IgD-negative memory B cell (primary cell): ENCODE measurements around the gene KRT27. TPM values are rescaled to one million over a fixed set of nuclear protein-coding genes. Genes with fewer than 3 reads are reported as not detected.

ENCODE experiments used
- H3K27ac Mint-ChIP-seq, 3 donors: one replicate each; pipeline ENCODE4 v1.8.0; 2020 to 2022; ENCODE audit warnings: mild to moderate bottlenecking in 3 of 3, mixed read lengths in 3 of 3, moderate library complexity in 1 of 3
- H3K27me3 Mint-ChIP-seq: one replicate; pipeline ENCODE4 v1.8.0; 2021; ENCODE audit warnings: mixed read lengths
- H3K36me3 Mint-ChIP-seq: one replicate; pipeline ENCODE4 v1.8.0; 2020; ENCODE audit warnings: mild to moderate bottlenecking, mixed read lengths
- H3K4me1 Mint-ChIP-seq, 3 donors: one replicate each; pipeline ENCODE4 v1.8.0; 2020 to 2022; ENCODE audit warnings: mixed read lengths in 3 of 3, mild to moderate bottlenecking in 1 of 3
- H3K4me3 Mint-ChIP-seq, 4 donors: one replicate each; pipeline ENCODE4 v1.8.0; 2020 to 2022; ENCODE audit warnings: mild to moderate bottlenecking in 4 of 4, mixed read lengths in 4 of 4, moderate library complexity in 3 of 4
- H3K9me3 Mint-ChIP-seq, 3 donors: one replicate each; pipeline ENCODE4 v1.8.0; 2020 to 2021; ENCODE audit warnings: mixed read lengths in 3 of 3, mild to moderate bottlenecking in 1 of 3
- polyA plus RNA-seq: library from polyadenylated mRNA; unstranded; fragments of 300-500 nt; fragmentation: Illumina TruSeq; gene quantifications from one replicate; pipeline ENCODE4 v1.2.3, GENCODE V29; 2021

Gene KRT27
- polyA plus RNA-seq = not detected

- H3K4me1 Mint-ChIP-seq = peaks cover 0 to 2% (median 0%) of the 10 kb centered on the region in 3 donors
- H3K27me3 Mint-ChIP-seq = peaks cover 32% of the 10 kb centered on the region
- peaks cover 2% of the 10 kb centered on the region for H3K36me3 Mint-ChIP-seq
- H3K27ac Mint-ChIP-seq = no peak within 1 kb of the TSS
- H3K4me3 Mint-ChIP-seq = peak within 1 kb of the TSS in 1 of 4 donors; percentile 78
- H3K9me3 Mint-ChIP-seq = no peaks in the 10 kb centered on the region
Measured at GRCh38 chr17:40782450-40782849, at the start of gene KRT27. KRT27 (minus strand) TSS chr17:40782550; CDS start chr17:40782493, 57 bp downstream.

- H3K4me1 Mint-ChIP-seq = peaks cover 0 to 4% (median 0%) of the 10 kb centered on the region in 3 donors
- peaks cover 1% of the 10 kb centered on the region for H3K27me3 Mint-ChIP-seq
- no peak overlapping the region for H3K27ac Mint-ChIP-seq
- H3K9me3 Mint-ChIP-seq = peaks cover 0 to 5% (median 0%) of the 10 kb centered on the region in 3 donors
- peaks cover 8% of the 10 kb centered on the region for H3K36me3 Mint-ChIP-seq
- no peak overlapping the region for H3K4me3 Mint-ChIP-seq
Measured at GRCh38 chr17:40830085-40830776, 47.9 kb upstream of the KRT27 start.

GRCh38 chr17:40828454-40829044 lies 46.2 kb upstream of the KRT27 start:
- Mint-ChIP-seq H3K4me1 (peaks cover 0 to 6% (median 4%) of the 10 kb centered on the region in 3 donors), H3K36me3 (peaks cover 8% of the 10 kb centered on the region), H3K27ac (peak overlapping the region in 1 of 3 donors; percentile 55), H3K9me3 (peaks cover 0 to 5% (median 0%) of the 10 kb centered on the region in 3 donors), H3K4me3 (no peak overlapping the region), H3K27me3 (peaks cover 1% of the 10 kb centered on the region)

GRCh38 chr17:40827746-40828453 lies 45.5 kb upstream of the KRT27 start:
- H3K27me3 Mint-ChIP-seq = peaks cover 1% of the 10 kb centered on the region
- H3K4me1 Mint-ChIP-seq = peaks cover 0 to 6% (median 4%) of the 10 kb centered on the region in 3 donors
- peak overlapping the region in 1 of 3 donors; percentile 55 for H3K27ac Mint-ChIP-seq
- H3K36me3 Mint-ChIP-seq = peaks cover 8% of the 10 kb centered on the region
- peak overlapping the region in 1 of 4 donors; percentile 49 for H3K4me3 Mint-ChIP-seq
- H3K9me3 Mint-ChIP-seq = peaks cover 0 to 5% (median 0%) of the 10 kb centered on the region in 3 donors

GRCh38 chr17:40825599-40825998 lies 43.2 kb upstream of the KRT27 start:
- Mint-ChIP-seq H3K9me3 (peaks cover 0 to 5% (median 0%) of the 10 kb centered on the region in 3 donors), H3K4me3 (no peak overlapping the region), H3K4me1 (peaks cover 0 to 6% (median 6%) of the 10 kb centered on the region in 3 donors), H3K36me3 (peaks cover 8% of the 10 kb centered on the region), H3K27me3 (peaks cover 1% of the 10 kb centered on the region), H3K27ac (no peak overlapping the region)

- H3K27ac Mint-ChIP-seq = no peak overlapping the region
Measured at GRCh38 chr17:40824015-40824832, 41.9 kb upstream of the KRT27 start.

GRCh38 chr17:40822132-40822812 lies 39.9 kb upstream of the KRT27 start, which contains the start of gene KRT10:
KRT10 (minus strand) TSS chr17:40822614; CDS start chr17:40822585, 29 bp downstream.
- Mint-ChIP-seq H3K9me3 (peaks cover 2 to 4% (median 2%) of the 10 kb centered on the region in 3 donors), H3K4me3 (peak within 1 kb of the TSS in 1 of 4 donors; percentile 63), H3K27ac (peak within 1 kb of the TSS in 1 of 3 donors; percentile 70), H3K36me3 (peaks cover 6% of the 10 kb centered on the region), H3K27me3 (peaks cover 1% of the 10 kb centered on the region), H3K4me1 (peaks cover 0 to 22% (median 17%) of the 10 kb centered on the region in 3 donors)

More at GRCh38 chr17:40824015-40824832, 41.9 kb upstream of the KRT27 start:
- Mint-ChIP-seq H3K36me3 (peaks cover 6% of the 10 kb centered on the region), H3K4me3 (no peak overlapping the region), H3K27me3 (peaks cover 1% of the 10 kb centered on the region), H3K9me3 (peaks cover 2 to 4% (median 2%) of the 10 kb centered on the region in 3 donors), H3K4me1 (peaks cover 0 to 12% (median 11%) of the 10 kb centered on the region in 3 donors)

- peaks cover 2 to 4% (median 2%) of the 10 kb centered on the region in 3 donors for H3K9me3 Mint-ChIP-seq
Measured at GRCh38 chr17:40821536-40821935, 39.2 kb upstream of the KRT27 start.

GRCh38 chr17:40820228-40820838 lies 38.0 kb upstream of the KRT27 start:
- peak overlapping the region in 3 of 4 donors; percentile 49 to 97 (median 51) for H3K4me3 Mint-ChIP-seq
- H3K27ac Mint-ChIP-seq = peak overlapping the region in 1 of 3 donors; percentile 84
- H3K9me3 Mint-ChIP-seq = peaks cover 2 to 4% (median 2%) of the 10 kb centered on the region in 3 donors
- peaks cover 0 to 22% (median 14%) of the 10 kb centered on the region in 3 donors for H3K4me1 Mint-ChIP-seq
- H3K27me3 Mint-ChIP-seq = no peaks in the 10 kb centered on the region
- peaks cover 9% of the 10 kb centered on the region for H3K36me3 Mint-ChIP-seq

More at GRCh38 chr17:40821536-40821935, 39.2 kb upstream of the KRT27 start:
- Mint-ChIP-seq H3K4me3 (no peak overlapping the region), H3K36me3 (peaks cover 10% of the 10 kb centered on the region), H3K27ac (no peak overlapping the region), H3K27me3 (no peaks in the 10 kb centered on the region), H3K4me1 (peaks cover 0 to 22% (median 14%) of the 10 kb centered on the region in 3 donors)

GRCh38 chr17:40819528-40820125 lies 37.3 kb upstream of the KRT27 start:
- peaks cover 2 to 5% (median 4%) of the 10 kb centered on the region in 3 donors for H3K9me3 Mint-ChIP-seq
- peaks cover 3% of the 10 kb centered on the region for H3K27me3 Mint-ChIP-seq
- peak overlapping the region; percentile 78 to 97 (median 90) for H3K4me3 Mint-ChIP-seq
- H3K27ac Mint-ChIP-seq = peak overlapping the region in 1 of 3 donors; percentile 84
- H3K36me3 Mint-ChIP-seq = peaks cover 9% of the 10 kb centered on the region
- H3K4me1 Mint-ChIP-seq = peaks cover 0 to 22% (median 14%) of the 10 kb centered on the region in 3 donors

- H3K4me1 Mint-ChIP-seq = peaks cover 0 to 17% (median 12%) of the 10 kb centered on the region in 3 donors
- peak overlapping the region; percentile 84 to 97 (median 97) for H3K27ac Mint-ChIP-seq
- peaks cover 2 to 5% (median 4%) of the 10 kb centered on the region in 3 donors for H3K9me3 Mint-ChIP-seq
- peak overlapping the region; percentile 92 to 97 (median 95) for H3K4me3 Mint-ChIP-seq
- H3K27me3 Mint-ChIP-seq = peaks cover 3% of the 10 kb centered on the region
- peaks cover 9% of the 10 kb centered on the region for H3K36me3 Mint-ChIP-seq
Measured at GRCh38 chr17:40818733-40819527, 36.6 kb upstream of the KRT27 start.

- Mint-ChIP-seq H3K27me3 (peaks cover 6% of the 10 kb centered on the region), H3K4me1 (peaks cover 0 to 17% (median 12%) of the 10 kb centered on the region in 3 donors), H3K27ac (peak overlapping the region; percentile 80 to 97 (median 97)), H3K4me3 (peak overlapping the region; percentile 92 to 97 (median 95)), H3K9me3 (peaks cover 2 to 5% (median 4%) of the 10 kb centered on the region in 3 donors), H3K36me3 (peaks cover 9% of the 10 kb centered on the region)
Measured at GRCh38 chr17:40818343-40818732, 36.0 kb upstream of the KRT27 start.
